K562 (cell line): ENCODE data around the gene ELAC2. TPM values are rescaled to one million over a fixed set of nuclear protein-coding genes. Genes with fewer than 3 reads are reported as not detected.

ENCODE experiments used
- GTF2A2 ChIP-seq: IDR thresholded peaks from 2 replicates; pipeline ENCODE4 v1.6.1; 2016; ENCODE audit warnings: mild to moderate bottlenecking, missing genetic modification characterization, missing compliant biosample characterization
- POLR2H ChIP-seq: IDR thresholded peaks from 2 replicates; pipeline ENCODE4 v1.6.1; 2016; ENCODE audit warnings: missing genetic modification characterization, low read depth, mild to moderate bottlenecking, control low read depth, missing compliant biosample characterization, moderate library complexity
- PYGO2 ChIP-seq: fragments of 450-650 bp; IDR thresholded peaks from 2 replicates; pipeline ENCODE4 v1.6.1; 2016; ENCODE audit warnings: mild to moderate bottlenecking, missing genetic modification characterization, moderate library complexity, missing compliant biosample characterization
- SAFB2 ChIP-seq: fragments of 200-400 bp; formaldehyde crosslinking; IDR thresholded peaks from 2 replicates; pipeline ENCODE4 v1.6.1; 2018; ENCODE audit warnings: borderline replicate concordance, low read length, low read depth, moderate library complexity; ENCODE audit not compliant: severe bottlenecking
- SRSF9 ChIP-seq: fragments of 200-400 bp; formaldehyde crosslinking; IDR thresholded peaks from 2 replicates; pipeline ENCODE4 v1.6.1; 2017; ENCODE audit warnings: low read depth, low read length, borderline replicate concordance
- ZC3H8 ChIP-seq: fragments of 450-650 bp; IDR thresholded peaks from 2 replicates; pipeline ENCODE4 v1.6.1; 2017
- ZNF184 ChIP-seq: sonication (generic); formaldehyde crosslinking; IDR thresholded peaks from 2 replicates; pipeline ENCODE4 v1.5.0; 2020; ENCODE audit warnings: missing genetic modification reagents
- ZNF507 ChIP-seq: conservative IDR thresholded peaks from 2 replicates; pipeline ENCODE4 v1.6.1; 2017; ENCODE audit warnings: missing genetic modification characterization, missing compliant biosample characterization
- polyA plus RNA-seq, 8 experiments: library from polyadenylated mRNA; depleted of rRNA in 4 of 8; stranded (reverse) in 5 of 8; unstranded in 3 of 8; fragments of >200 nt; fragmentation: Nextera tagmentation in 2 of 8; fragmentation: Illumina TruSeq in 1 of 8; extraction: Ambion mirVana in 2 of 8; extraction: Trizol in 1 of 8; gene quantifications; 2 replicates each; pipeline versions ENCODE4 v1.2.1 to v1.2.3, GENCODE V29; 2011 to 2014; ENCODE audit warnings: inconsistent platforms in 1 of 8, missing spikeins in 1 of 8
- total RNA-seq, 7 experiments: library from RNA; depleted of rRNA in 6 of 7; stranded (reverse); fragments of >200 nt in 6 of 7; fragmentation: Illumina TruSeq in 2 of 7; extraction: Trizol in 2 of 7; gene quantifications; 2 replicates each; pipeline versions ENCODE4 v1.2.1 to v1.2.3, GENCODE V29; 2011 to 2021; ENCODE audit warnings: low replicate concordance in 1 of 7
- TF ChIP-seq, protein P1 (sequence below): fragments of 200-800 bp; sonication (Bioruptor generic); IDR thresholded peaks from 2 replicates; pipeline ENCODE4 v1.6.1; 2016; ENCODE audit warnings: missing genetic modification characterization, missing compliant biosample characterization
- TF ChIP-seq, protein P2 (sequence below): fragments of 250-450 bp; sonication (Bioruptor Pico); IDR thresholded peaks from 2 replicates; pipeline ENCODE4 v1.4.0; 2020
- TF ChIP-seq, protein P3 (sequence below): fragments of 450-650 bp; formaldehyde crosslinking; IDR thresholded peaks from 2 replicates; pipeline ENCODE4 v1.4.0; 2020; ENCODE audit warnings: mild to moderate bottlenecking, moderate library complexity
- TF ChIP-seq, protein P4 (sequence below): sonication (generic); formaldehyde crosslinking; IDR thresholded peaks from 2 replicates; pipeline ENCODE4 v1.4.0; 2020; ENCODE audit warnings: mild to moderate bottlenecking, missing genetic modification reagents

ELAC2 gene
- total and polyA plus RNA-seq, 9 of the 15 experiments (the other 6 are each of a cell fraction or from before 2014, with no cell fraction given) = 4.5 to 129 (median 70.6) TPM

DNA sequence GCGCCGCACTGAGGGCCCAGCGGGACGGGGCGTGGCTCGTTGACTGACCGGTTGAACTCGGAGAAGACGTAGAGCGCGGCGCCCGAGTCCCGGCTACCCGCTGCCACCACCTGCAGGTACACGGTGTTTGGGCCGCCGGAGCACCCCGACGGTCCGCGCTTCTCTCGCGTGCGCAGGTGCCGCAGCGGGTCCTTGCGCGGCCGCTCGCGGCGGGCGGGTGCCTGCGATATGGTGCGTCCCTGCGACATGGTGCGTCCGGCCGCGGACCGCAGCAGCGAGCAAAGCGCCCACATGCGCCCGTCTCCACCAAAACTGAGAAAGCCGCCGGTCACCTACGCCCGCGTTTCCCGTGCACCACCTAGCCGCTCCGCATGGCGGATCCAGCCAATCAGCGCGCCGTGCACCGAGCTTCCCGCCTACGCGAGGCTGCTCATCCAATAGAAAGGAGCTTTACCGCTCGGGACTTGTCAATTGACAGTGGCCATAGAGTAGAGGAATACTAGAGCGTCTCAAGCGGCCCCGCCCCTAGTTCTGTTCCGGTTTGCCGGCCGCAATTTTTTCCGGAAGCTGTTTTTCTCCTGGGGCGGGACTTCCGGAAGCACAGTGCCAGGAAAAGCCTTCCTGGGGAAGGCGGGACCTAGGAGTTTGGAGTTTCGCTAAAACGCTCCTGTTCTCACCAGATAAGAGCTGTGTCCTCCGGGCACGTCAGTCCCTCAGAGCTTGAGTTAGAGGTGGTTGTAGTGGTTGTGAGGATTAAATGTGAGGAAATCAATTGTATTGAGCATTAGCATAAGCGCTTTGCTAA lies at the start of gene ELAC2 (continued):
- TF ChIP-seq, protein P1, sequence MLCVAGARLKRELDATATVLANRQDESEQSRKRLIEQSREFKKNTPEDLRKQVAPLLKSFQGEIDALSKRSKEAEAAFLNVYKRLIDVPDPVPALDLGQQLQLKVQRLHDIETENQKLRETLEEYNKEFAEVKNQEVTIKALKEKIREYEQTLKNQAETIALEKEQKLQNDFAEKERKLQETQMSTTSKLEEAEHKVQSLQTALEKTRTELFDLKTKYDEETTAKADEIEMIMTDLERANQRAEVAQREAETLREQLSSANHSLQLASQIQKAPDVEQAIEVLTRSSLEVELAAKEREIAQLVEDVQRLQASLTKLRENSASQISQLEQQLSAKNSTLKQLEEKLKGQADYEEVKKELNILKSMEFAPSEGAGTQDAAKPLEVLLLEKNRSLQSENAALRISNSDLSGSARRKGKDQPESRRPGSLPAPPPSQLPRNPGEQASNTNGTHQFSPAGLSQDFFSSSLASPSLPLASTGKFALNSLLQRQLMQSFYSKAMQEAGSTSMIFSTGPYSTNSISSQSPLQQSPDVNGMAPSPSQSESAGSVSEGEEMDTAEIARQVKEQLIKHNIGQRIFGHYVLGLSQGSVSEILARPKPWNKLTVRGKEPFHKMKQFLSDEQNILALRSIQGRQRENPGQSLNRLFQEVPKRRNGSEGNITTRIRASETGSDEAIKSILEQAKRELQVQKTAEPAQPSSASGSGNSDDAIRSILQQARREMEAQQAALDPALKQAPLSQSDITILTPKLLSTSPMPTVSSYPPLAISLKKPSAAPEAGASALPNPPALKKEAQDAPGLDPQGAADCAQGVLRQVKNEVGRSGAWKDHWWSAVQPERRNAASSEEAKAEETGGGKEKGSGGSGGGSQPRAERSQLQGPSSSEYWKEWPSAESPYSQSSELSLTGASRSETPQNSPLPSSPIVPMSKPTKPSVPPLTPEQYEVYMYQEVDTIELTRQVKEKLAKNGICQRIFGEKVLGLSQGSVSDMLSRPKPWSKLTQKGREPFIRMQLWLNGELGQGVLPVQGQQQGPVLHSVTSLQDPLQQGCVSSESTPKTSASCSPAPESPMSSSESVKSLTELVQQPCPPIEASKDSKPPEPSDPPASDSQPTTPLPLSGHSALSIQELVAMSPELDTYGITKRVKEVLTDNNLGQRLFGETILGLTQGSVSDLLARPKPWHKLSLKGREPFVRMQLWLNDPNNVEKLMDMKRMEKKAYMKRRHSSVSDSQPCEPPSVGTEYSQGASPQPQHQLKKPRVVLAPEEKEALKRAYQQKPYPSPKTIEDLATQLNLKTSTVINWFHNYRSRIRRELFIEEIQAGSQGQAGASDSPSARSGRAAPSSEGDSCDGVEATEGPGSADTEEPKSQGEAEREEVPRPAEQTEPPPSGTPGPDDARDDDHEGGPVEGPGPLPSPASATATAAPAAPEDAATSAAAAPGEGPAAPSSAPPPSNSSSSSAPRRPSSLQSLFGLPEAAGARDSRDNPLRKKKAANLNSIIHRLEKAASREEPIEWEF (CRISPR knock-in tag) = no peak
- TF ChIP-seq ZNF507 (tag) = no peak
- TF ChIP-seq SAFB2 = no peak
- no peak for TF ChIP-seq ZC3H8
- no peak for TF ChIP-seq GTF2A2 (tag)
- TF ChIP-seq, protein P2, sequence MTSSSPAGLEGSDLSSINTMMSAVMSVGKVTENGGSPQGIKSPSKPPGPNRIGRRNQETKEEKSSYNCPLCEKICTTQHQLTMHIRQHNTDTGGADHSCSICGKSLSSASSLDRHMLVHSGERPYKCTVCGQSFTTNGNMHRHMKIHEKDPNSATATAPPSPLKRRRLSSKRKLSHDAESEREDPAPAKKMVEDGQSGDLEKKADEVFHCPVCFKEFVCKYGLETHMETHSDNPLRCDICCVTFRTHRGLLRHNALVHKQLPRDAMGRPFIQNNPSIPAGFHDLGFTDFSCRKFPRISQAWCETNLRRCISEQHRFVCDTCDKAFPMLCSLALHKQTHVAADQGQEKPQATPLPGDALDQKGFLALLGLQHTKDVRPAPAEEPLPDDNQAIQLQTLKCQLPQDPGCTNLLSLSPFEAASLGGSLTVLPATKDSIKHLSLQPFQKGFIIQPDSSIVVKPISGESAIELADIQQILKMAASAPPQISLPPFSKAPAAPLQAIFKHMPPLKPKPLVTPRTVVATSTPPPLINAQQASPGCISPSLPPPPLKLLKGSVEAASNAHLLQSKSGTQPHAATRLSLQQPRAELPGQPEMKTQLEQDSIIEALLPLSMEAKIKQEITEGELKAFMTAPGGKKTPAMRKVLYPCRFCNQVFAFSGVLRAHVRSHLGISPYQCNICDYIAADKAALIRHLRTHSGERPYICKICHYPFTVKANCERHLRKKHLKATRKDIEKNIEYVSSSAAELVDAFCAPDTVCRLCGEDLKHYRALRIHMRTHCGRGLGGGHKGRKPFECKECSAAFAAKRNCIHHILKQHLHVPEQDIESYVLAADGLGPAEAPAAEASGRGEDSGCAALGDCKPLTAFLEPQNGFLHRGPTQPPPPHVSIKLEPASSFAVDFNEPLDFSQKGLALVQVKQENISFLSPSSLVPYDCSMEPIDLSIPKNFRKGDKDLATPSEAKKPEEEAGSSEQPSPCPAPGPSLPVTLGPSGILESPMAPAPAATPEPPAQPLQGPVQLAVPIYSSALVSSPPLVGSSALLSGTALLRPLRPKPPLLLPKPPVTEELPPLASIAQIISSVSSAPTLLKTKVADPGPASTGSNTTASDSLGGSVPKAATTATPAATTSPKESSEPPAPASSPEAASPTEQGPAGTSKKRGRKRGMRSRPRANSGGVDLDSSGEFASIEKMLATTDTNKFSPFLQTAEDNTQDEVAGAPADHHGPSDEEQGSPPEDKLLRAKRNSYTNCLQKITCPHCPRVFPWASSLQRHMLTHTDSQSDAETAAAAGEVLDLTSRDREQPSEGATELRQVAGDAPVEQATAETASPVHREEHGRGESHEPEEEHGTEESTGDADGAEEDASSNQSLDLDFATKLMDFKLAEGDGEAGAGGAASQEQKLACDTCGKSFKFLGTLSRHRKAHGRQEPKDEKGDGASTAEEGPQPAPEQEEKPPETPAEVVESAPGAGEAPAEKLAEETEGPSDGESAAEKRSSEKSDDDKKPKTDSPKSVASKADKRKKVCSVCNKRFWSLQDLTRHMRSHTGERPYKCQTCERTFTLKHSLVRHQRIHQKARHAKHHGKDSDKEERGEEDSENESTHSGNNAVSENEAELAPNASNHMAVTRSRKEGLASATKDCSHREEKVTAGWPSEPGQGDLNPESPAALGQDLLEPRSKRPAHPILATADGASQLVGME = no peak
- TF ChIP-seq POLR2H (tag) = peak; percentile 85
- no peak for TF ChIP-seq PYGO2 (tag)
- no peak for TF ChIP-seq SRSF9
- TF ChIP-seq, protein P3, sequence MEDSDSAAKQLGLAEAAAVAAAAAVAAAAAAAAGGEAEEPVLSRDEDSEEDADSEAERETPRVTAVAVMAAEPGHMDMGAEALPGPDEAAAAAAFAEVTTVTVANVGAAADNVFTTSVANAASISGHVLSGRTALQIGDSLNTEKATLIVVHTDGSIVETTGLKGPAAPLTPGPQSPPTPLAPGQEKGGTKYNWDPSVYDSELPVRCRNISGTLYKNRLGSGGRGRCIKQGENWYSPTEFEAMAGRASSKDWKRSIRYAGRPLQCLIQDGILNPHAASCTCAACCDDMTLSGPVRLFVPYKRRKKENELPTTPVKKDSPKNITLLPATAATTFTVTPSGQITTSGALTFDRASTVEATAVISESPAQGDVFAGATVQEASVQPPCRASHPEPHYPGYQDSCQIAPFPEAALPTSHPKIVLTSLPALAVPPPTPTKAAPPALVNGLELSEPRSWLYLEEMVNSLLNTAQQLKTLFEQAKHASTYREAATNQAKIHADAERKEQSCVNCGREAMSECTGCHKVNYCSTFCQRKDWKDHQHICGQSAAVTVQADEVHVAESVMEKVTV = no peak
- no peak for TF ChIP-seq ZNF184
- TF ChIP-seq, protein P4, sequence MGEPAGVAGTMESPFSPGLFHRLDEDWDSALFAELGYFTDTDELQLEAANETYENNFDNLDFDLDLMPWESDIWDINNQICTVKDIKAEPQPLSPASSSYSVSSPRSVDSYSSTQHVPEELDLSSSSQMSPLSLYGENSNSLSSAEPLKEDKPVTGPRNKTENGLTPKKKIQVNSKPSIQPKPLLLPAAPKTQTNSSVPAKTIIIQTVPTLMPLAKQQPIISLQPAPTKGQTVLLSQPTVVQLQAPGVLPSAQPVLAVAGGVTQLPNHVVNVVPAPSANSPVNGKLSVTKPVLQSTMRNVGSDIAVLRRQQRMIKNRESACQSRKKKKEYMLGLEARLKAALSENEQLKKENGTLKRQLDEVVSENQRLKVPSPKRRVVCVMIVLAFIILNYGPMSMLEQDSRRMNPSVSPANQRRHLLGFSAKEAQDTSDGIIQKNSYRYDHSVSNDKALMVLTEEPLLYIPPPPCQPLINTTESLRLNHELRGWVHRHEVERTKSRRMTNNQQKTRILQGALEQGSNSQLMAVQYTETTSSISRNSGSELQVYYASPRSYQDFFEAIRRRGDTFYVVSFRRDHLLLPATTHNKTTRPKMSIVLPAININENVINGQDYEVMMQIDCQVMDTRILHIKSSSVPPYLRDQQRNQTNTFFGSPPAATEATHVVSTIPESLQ = no peak
